Right lobe of liver (tissue), 4 donors: ENCODE measurements around the gene WDFY1.

ENCODE experiments used
- POLR2A ChIP-seq: fragments of 450-650 bp; IDR thresholded peaks from one replicate; pipeline ENCODE4 v1.6.1; 2017; ENCODE audit warnings: antibody characterized with exemption, mild to moderate bottlenecking
- TF ChIP-seq, protein P1 (sequence below), 4 donors: fragments of 200-600 bp in 3 of 4; fragments of 450-650 bp in 1 of 4; IDR thresholded peaks; one replicate each; pipeline versions ENCODE4 v1.5.1 to v1.8.0; 2016 to 2022; ENCODE audit warnings: antibody characterized with exemption in 4 of 4, mild to moderate bottlenecking in 2 of 4
- donor health status: DM: no; HTN: no; CAD: no.
- donor health status: DM: no; HTN: no; CAD: no.
- donor health status: DM: no; HTN: yes; CAD: no.

DNA sequence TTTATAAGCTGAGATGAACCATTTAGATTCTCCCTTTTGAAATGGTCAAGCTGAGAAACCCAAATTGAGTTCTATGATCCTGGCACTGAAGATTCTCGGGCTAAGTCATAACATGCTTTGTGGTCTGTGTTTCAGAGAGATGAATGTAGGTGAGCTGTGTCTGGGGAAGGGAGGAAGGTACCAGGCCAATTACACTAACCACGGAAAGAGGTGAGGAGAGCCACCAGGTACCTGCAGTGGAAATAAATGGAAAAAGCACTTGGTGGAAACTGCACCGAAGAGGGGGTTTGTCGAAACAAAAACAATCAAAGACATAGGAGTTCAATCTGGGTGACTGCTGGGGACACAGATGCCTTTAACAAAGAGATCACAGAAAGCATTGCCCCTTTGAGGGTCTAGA is 11.2 kb upstream of the WDFY1 start:
- TF ChIP-seq POLR2A, result no peak
- TF ChIP-seq, protein P1, sequence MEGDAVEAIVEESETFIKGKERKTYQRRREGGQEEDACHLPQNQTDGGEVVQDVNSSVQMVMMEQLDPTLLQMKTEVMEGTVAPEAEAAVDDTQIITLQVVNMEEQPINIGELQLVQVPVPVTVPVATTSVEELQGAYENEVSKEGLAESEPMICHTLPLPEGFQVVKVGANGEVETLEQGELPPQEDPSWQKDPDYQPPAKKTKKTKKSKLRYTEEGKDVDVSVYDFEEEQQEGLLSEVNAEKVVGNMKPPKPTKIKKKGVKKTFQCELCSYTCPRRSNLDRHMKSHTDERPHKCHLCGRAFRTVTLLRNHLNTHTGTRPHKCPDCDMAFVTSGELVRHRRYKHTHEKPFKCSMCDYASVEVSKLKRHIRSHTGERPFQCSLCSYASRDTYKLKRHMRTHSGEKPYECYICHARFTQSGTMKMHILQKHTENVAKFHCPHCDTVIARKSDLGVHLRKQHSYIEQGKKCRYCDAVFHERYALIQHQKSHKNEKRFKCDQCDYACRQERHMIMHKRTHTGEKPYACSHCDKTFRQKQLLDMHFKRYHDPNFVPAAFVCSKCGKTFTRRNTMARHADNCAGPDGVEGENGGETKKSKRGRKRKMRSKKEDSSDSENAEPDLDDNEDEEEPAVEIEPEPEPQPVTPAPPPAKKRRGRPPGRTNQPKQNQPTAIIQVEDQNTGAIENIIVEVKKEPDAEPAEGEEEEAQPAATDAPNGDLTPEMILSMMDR (IDR thresholded peaks at IDR 0.05), result no peak
